ENCODE data around the gene TRAF2. TPM values are rescaled to one million over a fixed set of nuclear protein-coding genes. Genes with fewer than 3 reads are reported as not detected.

The TRAF2 gene
- total and polyA plus RNA-seq, 2 of the 8 experiments (the other 6 are each of a cell fraction or from before 2014, with no cell fraction given) = 26.9 to 50.2 TPM

- no peak for TF ChIP-seq CHD7 (IDR thresholded peaks at IDR 0.05; ENCODE audit: insufficient replicate concordance, low read length)
- TF ChIP-seq YY1 (IDR thresholded peaks at IDR 0.05; ENCODE audit: low read depth, low read length) = no peak
- TF ChIP-seq SRF (IDR thresholded peaks at IDR 0.05; ENCODE audit: low read depth, low read length) = no peak
- TF ChIP-seq POLR2A (IDR thresholded peaks at IDR 0.05; ENCODE audit: control extremely low read depth in 1 of 2, low read depth in 2 of 2, low read length in 2 of 2) = no peak
Observed at GRCh38 chr9:136898483-136899100, 12.3 kb downstream of the TRAF2 start (continued).

All from H1 (cell line).